GM21390 (cell line): ENCODE results near the gene IFIT1B.
"Not testable (repeated sequence)": the region's sequence is repeated elsewhere in the genome, so short reads cannot be mapped to it uniquely, and the experiment has no call there.

Experiments used
- ATAC-seq: cut with Tn5 transposase; IDR thresholded peaks from one replicate; pipeline ENCODE4 v1.9.1; 2021; ENCODE audit not compliant: unreplicated experiment

Gene IFIT1B

GRCh38 chr10:89377705-89378637, at the start of gene IFIT1B:
IFIT1B (plus strand) TSS chr10:89378056; CDS start chr10:89378136, 80 bp downstream.
- no peak for ATAC-seq

GRCh38 chr10:89329151-89329550, 48.7 kb upstream of the IFIT1B start:
- ATAC-seq = no peak

GRCh38 chr10:89330014-89330413, 47.8 kb upstream of the IFIT1B start:
- ATAC-seq = not testable (repeated sequence)

- ATAC-seq = no peak
Observed at GRCh38 chr10:89330537-89331212, 47.2 kb upstream of the IFIT1B start.

- ATAC-seq = not testable (repeated sequence)
Observed at GRCh38 chr10:89331487-89332122, 46.3 kb upstream of the IFIT1B start.

- ATAC-seq = peak; percentile 38
Observed at GRCh38 chr10:89332123-89332633, 45.7 kb upstream of the IFIT1B start.

GRCh38 chr10:89335226-89335625, 42.6 kb upstream of the IFIT1B start:
- no peak for ATAC-seq

GRCh38 chr10:89336241-89336640, 41.6 kb upstream of the IFIT1B start:
- no peak for ATAC-seq

GRCh38 chr10:89337484-89337883, 40.4 kb upstream of the IFIT1B start:
- peak; percentile 27 for ATAC-seq

- no peak for ATAC-seq
Observed at GRCh38 chr10:89338713-89339112, 39.1 kb upstream of the IFIT1B start.

GRCh38 chr10:89339875-89340274, 38.0 kb upstream of the IFIT1B start:
- ATAC-seq = no peak

- ATAC-seq = no peak
Observed at GRCh38 chr10:89341649-89342048, 36.2 kb upstream of the IFIT1B start.

- ATAC-seq = no peak
Observed at GRCh38 chr10:89342206-89342958, 35.5 kb upstream of the IFIT1B start.

GRCh38 chr10:89343089-89343767, 34.6 kb upstream of the IFIT1B start:
- ATAC-seq = no peak

GRCh38 chr10:89344156-89344555, 33.7 kb upstream of the IFIT1B start:
- no peak for ATAC-seq

GRCh38 chr10:89345367-89346000, 32.4 kb upstream of the IFIT1B start:
- no peak for ATAC-seq

- no peak for ATAC-seq
Observed at GRCh38 chr10:89346405-89347254, 31.2 kb upstream of the IFIT1B start.

- ATAC-seq = no peak
Observed at GRCh38 chr10:89347701-89348457, 30.0 kb upstream of the IFIT1B start.
